Limb (tissue), 2 donors: ENCODE results near the gene KCTD19.

Experiments
- DNase-seq, 2 donors: peaks; one replicate each; pipeline ENCODE4 v3.0.0-alpha.2; 2016; ENCODE audit errors: extremely low spot score in 2 of 2

Gene KCTD19

DNA sequence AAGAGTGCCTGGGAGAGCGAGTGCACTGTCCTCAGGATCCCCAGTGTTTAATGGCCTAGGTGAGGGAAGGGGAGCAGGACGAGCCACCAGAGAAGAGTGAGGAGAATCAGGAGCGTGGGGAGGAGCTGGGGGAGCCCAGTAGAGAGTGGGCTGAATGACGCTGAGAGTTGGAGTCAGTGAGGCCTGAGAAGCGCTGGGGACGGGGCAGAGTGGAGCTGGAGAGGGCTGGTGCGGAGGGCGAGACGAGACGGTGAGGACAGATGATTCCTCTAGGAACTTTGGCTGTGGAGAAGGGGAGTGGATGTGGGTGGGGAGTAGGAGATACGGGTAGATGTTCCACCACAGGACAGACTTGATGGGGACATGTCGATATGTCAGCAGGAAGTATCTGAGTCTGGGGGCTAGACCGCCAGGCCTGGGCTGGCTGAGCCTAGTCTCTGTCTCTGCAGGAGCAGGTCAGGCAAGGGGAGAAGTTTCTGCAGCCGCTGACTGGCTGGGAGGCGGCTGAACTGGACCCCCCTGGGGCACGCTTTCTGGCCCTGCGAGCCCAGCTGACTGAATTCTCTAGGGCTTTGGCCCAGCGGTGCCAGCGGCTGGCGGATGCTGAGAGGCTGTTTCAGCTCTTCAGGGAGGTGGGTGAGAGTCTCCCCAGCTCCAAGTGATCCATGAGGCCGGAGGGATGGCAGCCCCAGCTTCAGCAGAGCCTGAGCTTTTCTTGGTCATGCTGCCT is 42.5 kb downstream of the KCTD19 start:
- DNase-seq: no peak

DNA sequence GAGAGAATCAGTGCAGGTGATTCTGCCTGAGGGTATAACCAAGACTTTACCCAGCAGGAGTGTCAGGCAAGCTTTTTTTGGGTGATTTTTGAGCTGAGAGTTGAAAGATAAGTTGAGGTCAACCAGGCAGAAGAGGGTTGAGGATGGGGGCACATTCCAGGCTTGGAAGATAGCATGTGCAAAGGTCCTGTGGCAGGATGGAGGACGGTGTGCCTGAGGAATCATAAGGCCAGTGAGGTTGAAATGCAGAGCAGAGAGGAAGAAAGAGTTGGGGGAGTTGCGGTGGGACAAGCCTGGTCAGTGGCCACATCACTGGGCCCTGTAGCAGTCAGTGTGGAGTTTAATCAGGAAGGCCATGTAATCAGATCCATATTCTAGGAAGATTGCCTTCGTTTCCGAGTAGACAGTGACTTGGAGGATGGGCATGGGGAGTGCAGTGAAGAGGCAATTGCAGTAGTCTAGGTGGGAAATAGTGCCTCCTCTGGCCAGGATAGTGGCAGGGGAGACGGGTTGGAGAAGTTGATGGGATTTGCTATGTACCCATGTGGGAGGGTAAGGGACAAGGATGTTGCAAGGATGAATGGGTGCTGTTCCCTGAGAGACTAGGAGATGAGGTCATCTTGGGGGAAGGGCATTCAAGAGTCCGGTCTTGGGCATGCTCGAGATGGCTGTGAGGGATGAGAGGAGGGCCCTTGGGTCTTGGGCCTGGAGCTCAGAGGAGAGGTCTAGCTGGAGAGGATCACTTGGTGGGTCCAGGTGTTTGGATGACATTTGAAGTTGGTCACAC is 43.3 kb downstream of the KCTD19 start:
- no peak for DNase-seq

GRCh38 chr16:67282447-67282805 is 44.1 kb downstream of the KCTD19 start:
- DNase-seq: no peak

DNA sequence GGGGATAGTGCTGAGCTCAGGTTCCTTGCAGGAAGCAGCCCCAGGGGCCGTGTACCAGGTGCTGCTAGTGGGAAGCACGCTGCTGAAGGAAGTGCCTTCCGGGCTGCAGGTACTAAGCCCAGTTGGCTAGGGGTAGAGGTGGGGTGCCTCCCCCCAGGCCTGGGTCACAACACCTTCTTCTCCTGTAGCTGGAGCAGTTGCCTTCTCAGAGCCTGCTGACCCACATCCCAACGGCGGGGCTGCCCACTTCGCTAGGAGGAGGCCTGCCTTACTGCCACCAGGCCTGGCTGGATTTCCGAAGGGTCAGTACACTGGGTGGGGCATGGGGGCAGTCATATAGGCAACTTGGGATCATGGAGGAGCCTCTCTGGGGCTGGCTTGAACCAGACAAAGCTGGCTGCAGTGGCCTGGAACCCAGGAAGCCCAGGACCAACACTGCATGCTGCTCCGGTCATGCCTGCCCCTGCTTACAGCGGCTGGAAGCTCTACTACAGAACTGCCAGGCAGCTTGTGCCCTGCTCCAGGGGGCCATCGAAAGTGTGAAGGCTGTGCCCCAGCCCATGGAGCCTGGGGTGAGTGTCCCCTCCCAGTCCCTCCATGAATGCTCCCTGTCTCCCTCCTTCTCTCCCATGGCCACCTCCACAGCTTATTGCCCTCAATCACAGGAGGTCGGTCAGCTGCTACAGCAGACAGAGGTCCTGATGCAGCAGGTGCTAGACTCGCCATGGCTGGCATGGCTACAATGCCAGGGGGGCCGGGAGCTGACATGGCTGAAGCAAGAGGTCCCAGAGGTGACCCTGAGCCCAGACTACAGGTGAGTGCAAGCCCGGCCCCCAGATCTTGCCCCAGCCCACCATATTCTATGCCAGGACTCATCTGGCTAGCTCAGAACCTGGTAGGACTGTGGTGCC is 44.8 kb downstream of the KCTD19 start:
- no peak for DNase-seq

DNA sequence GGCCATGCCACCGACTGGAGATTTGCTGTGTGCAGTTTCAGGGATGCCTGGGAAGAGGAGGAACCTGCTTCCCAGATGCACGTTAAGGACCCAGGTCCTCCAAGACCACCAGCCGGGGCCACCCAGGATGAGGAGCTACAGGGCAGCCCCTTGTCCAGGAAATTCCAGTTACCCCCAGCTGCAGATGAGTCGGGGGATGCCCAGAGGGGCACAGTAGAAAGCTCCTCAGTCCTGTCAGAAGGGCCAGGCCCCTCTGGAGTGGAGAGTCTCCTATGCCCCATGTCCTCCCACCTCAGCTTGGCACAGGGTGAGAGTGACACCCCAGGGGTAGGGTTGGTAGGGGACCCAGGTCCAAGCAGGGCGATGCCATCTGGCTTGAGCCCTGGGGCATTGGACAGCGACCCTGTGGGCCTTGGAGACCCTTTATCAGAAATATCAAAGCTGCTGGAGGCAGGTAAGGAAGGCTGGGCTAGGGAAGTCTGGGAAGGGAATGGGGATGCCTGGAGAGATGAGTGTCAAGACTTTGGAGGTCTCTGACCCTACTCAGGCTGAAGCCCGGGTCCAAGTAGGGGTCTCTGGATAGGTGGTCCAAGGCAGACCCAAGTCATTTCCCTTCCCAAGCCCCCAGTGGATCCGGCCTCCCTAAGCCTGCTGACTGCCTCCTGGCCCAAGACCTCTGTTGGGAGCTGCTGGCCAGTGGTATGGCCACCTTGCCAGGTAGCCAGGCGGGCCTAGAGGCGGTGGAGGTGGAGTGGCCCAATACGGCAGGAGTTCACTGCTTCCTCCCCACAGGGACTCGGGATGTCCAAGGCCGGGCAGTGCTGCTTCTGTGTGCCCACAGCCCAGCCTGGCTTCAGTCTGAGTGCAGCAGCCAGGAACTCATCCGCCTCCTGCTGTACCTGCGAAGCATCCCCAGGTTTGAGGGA is 46.2 kb downstream of the KCTD19 start:
- DNase-seq: no peak

DNA sequence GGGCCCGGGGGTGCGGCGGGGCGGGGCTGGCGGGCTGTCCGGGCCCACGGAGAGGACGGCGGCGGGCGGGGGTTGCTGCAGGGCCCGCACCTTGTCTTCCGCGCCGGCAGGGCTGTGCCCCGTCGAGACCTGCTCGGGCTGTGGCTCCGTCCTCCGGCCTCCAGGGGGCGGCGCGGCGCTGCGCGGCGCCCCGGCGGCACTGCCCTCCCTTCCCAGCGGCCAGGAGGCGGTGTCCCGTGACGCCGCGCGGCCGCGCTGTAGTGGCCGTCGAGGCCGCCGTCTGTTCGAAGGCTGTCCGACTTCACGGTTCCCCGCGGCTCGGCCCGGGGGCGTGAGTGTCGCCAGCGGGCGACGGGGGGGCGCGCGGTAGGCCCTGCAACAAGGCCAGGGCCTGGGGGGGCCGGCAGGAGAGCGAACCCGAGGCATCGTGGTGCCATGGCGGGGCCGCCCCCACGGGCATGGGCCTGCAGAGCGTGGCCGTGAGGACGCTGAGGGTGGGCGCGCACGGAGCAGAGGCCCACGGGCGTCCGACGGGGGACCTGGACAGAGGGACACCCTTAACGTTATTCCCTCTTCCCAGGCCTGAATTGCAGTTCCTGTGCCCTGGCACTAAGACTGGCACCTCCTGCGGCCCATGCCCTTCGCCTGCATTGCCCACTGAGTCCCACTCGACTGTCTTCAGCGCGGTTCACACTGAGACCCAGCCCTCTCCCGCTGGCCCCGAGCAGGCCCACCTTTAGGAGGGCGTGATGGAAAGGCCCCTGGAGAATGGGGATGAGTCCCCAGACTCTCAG is 47.0 kb downstream of the KCTD19 start, which contains the start of gene PLEKHG4:
Gene PLEKHG4, plus strand, starts transcription at position 237 of the 794 bp plus-strand sequence. Its CDS starts 513 bp downstream, at position 750.
- peak; percentile 61 to 79 for DNase-seq

DNA sequence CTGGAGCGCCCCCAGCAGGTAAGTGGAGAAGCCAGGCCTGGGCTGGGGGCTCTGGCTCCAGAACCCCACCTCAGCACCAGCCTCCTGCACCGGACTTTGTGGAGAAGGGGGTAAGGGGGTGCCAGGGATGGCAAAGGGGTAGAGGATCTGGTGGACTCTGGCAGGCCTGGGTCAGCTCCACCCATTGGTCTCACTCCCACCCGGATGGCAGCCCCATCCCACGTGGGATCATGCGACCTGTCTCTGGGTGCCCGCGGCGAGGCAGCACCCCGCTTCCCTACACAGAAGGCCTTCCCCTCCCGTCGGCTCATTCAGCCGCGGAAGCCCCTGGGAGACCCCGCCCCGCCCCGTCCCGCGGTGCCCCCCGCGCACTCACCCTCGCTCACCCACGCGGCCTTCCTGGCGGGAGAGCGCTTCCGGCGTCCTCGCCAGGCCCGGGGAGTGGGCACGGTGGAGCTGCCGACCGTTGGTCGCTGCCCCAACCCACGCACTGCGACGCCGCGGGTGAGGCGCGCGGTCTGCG is 47.7 kb downstream of the KCTD19 start:
- no peak for DNase-seq

GRCh38 chr16:67277999-67278772 is 48.4 kb downstream of the KCTD19 start:
- no peak for DNase-seq

GRCh38 chr16:67277294-67277998 is 49.1 kb downstream of the KCTD19 start:
- no peak for DNase-seq

- DNase-seq: no peak
Observed at GRCh38 chr16:67275321-67275720, 51.2 kb downstream of the KCTD19 start.

DNA sequence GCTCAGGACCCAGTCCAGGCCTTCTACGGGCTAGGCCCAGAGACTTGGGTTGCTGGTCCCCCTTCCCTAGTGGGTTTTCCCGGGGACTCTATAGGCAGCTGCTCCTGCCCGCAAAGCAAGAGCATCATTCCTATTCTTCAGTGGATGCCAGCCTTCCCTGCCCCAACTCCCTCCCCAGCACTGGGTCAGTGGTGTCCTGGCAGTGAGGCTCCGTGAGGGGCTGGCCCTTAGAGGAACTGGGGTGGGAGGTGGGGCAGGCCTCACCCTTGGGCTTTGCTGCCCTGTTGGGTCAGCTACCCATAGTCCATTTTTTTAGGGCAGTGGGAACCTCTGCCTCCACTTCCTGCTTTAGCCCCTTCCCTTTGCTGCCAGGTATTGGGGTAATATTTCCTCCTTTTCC is 55.1 kb downstream of the KCTD19 start:
- no peak for DNase-seq

DNA sequence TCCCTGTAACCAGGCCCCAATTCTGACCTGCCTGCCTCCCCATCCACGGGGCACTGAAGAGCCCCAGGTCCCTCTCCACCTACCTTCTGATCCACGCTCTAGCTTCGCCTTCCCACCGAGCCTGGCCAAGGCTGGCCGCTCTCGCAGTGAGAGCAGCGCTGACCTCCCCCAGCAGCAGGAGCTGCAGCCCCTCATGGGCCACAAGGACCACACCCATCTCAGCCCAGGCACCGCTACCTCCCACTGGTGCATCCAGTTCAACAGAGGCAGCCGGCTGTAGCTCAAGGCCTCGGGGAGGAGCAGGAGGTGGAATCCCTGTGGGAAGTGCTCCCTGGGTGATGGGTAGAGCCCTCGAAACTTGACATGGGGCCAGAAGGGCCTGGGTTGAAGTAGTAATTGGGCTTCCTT is 55.6 kb downstream of the KCTD19 start:
- no peak for DNase-seq

DNA sequence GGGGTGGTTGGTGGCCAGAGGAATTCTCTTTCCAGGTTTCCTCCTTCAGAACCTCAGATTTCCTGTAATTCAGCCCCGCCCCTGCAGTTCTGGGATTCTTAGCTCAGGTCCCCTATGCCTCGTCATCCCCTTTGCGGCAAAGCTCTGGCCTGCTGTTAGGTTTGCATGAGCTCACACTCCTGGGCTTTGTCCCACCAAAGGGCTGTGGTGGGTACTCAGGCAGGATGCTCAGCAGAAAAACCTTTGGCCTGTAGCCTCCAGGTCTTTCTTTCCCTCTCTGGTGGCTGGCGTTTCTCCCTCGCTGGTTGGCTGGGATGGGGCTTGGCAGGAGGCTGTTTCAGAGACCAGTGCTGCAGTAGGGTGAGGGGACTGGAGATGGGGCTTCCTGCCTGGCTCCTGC is 56.8 kb downstream of the KCTD19 start:
- DNase-seq: no peak

DNA sequence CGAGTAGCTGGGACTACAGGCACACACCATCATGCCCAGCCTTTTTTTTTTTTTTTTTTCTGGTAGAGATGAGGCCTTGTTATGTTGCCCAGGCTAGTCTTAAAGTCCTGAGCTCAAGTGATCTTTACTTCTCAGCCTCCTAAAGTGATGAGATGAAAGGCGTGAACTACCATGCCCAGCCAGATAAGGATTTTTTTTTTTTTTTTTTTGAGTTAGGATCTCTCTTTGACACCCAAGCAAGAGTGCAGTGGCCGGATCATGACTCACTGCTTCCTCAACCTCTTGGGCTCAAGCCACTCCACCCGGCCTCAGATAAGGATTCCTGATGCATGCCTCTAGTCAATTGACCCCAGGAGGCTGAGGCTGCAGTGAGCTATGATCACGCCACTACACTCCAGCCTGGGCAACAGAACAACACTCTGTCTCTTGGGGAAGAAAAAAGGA is 58.4 kb downstream of the KCTD19 start:
- no peak for DNase-seq

DNA sequence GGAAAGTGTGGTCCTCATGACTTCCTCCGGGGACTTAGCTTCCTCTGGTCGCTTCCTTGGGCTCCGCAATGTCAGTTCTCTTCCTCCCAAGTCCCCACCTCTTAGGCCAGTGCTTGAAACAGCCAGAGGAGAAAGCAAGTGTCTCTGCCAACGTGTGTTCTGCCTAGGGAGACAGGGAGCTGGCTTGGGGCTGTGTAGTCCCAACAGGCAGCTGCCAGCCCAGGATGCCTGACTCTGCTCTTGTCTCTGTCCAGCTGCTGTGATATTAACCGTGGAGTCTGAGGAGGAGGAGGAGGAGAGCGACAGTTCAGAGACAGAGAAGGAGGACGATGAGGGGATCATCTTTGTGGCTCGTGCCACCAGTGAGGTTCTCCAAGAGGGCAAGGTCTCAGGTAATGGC is 60.7 kb downstream of the KCTD19 start:
- no peak for DNase-seq

DNA sequence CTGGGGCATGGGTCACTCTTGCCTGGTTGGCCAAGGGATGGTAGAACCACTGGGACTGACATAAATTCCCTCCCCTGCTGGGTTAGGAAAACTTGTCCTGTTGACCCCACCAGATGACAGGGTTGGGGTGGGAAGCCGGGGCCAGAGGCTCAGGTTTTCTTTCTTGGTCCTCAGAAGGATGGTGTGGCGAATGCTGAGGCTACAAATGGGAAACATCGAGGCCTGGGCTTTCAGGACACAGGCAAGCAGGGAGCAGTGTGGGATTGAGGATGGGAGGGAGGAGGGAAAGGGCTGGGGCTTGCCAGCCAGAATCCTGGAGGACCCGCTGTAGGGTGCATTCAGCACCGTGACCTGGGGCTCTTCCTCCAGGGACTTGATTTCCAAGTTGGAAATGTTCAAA is 61.7 kb downstream of the KCTD19 start:
- DNase-seq: no peak

DNA sequence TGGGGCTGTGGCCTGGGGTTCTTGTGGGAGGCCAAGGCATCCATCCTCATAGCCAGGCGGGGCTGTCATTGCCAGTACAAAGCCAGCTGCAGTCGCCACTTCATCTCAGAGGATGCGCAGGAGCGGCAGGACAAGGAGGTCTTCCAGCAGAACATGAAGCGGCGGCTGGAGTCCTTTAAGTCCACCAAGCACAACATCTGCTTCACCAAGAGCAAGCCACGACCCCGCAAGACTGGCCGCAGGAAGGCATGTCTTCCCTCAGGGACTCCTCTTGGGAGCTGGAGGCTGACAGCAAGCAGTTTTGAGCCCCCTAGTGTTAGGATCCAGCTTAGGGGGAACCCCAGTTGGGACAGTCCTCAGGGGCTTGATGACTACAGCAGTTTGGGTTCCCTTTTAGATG is 62.3 kb downstream of the KCTD19 start:
- no peak for DNase-seq

GRCh38 chr16:67263201-67263600 is 63.3 kb downstream of the KCTD19 start:
- no peak for DNase-seq
